CD14-positive monocyte (primary cell): ENCODE data around the gene AFF3. TPM values are rescaled to one million over a fixed set of nuclear protein-coding genes. Genes with fewer than 3 reads are reported as not detected.
"Not testable (repeated sequence)": the region's sequence is repeated elsewhere in the genome, so short reads cannot be mapped to it uniquely, and the experiment has no call there.

Experiments used
- DNase-seq, 3 donors: peaks; one replicate each; pipeline ENCODE4 v3.0.0-alpha.2; 2011 to 2022
- H2AFZ ChIP-seq: 2 replicates; pipeline ENCODE4 v1.6.0; 2012; ENCODE audit warnings: mild to moderate bottlenecking, low read depth, low read length, inconsistent platforms; ENCODE audit not compliant: insufficient read depth, poor library complexity, severe bottlenecking
- H3K27ac ChIP-seq, 2 donors: 1 replicate in 1 of 2; 2 replicates in 1 of 2; pipeline ENCODE4 v1.5.1; 2012 to 2013; ENCODE audit warnings: low read length in 2 of 2, control low read depth in 1 of 2, inconsistent platforms in 1 of 2, low read depth in 1 of 2, mild to moderate bottlenecking in 1 of 2
- H3K27me3 ChIP-seq, 2 donors: one replicate each; pipeline versions ENCODE4 v1.6.0 to v1.6.1; 2011 to 2013; ENCODE audit warnings: low read length in 2 of 2; ENCODE audit not compliant: control insufficient read depth in 2 of 2, insufficient read depth in 2 of 2
- H3K36me3 ChIP-seq, 2 donors: replicated peaks in 1 of 2; 1 replicate in 1 of 2; 2 replicates in 1 of 2; pipeline versions ENCODE4 v1.5.1 to v1.6.1; 2012 to 2013; ENCODE audit warnings: low read length in 2 of 2, control low read depth in 1 of 2, inconsistent platforms in 1 of 2, mild to moderate bottlenecking in 1 of 2; ENCODE audit not compliant: insufficient read depth in 2 of 2, control insufficient read depth in 1 of 2
- H3K4me1 ChIP-seq, 2 donors: 1 replicate in 1 of 2; 2 replicates in 1 of 2; pipeline versions ENCODE4 v1.5.1 to v1.6.1; 2012 to 2013; ENCODE audit warnings: low read length in 2 of 2, control low read depth in 1 of 2, inconsistent platforms in 1 of 2, mild to moderate bottlenecking in 1 of 2, moderate library complexity in 1 of 2; ENCODE audit not compliant: insufficient read depth in 2 of 2, control insufficient read depth in 1 of 2
- H3K4me2 ChIP-seq: replicated peaks from 2 replicates; pipeline ENCODE3; 2012; ENCODE audit warnings: low read length, moderate library complexity, mild to moderate bottlenecking; ENCODE audit not compliant: poor library complexity, severe bottlenecking; ENCODE audit errors: extremely low read depth
- H3K4me3 ChIP-seq, 3 experiments: fragments of 200-600 bp in 1 of 3; sonication (generic) in 1 of 3; replicated peaks in 1 of 3; 1 replicate in 2 of 3; 2 replicates in 1 of 3; pipeline ENCODE4 v1.5.1; 2011 to 2013; ENCODE audit warnings: low read length in 3 of 3, mild to moderate bottlenecking in 3 of 3, control low read depth in 2 of 3, low read depth in 2 of 3, inconsistent platforms in 1 of 3, moderate library complexity in 1 of 3
- H3K79me2 ChIP-seq: 2 replicates; pipeline ENCODE4 v1.6.0; 2012; ENCODE audit warnings: mild to moderate bottlenecking, control low read depth, inconsistent platforms, low read length, moderate library complexity; ENCODE audit not compliant: insufficient read depth
- H3K9ac ChIP-seq: 2 replicates; pipeline ENCODE4 v1.6.0; 2017; ENCODE audit warnings: low read length, mild to moderate bottlenecking; ENCODE audit not compliant: insufficient read depth, poor library complexity, severe bottlenecking
- H3K9me3 ChIP-seq, 2 donors: replicated peaks in 1 of 2; 1 replicate in 1 of 2; 2 replicates in 1 of 2; pipeline versions ENCODE4 v1.5.1 to v1.6.1; 2012 to 2013; ENCODE audit warnings: low read length in 2 of 2, control low read depth in 1 of 2; ENCODE audit not compliant: control insufficient read depth in 1 of 2, insufficient read depth in 1 of 2
- H4K20me1 ChIP-seq: 2 replicates; pipeline ENCODE4 v1.6.0; 2012; ENCODE audit warnings: mild to moderate bottlenecking, low read length, control low read depth, moderate library complexity; ENCODE audit not compliant: insufficient read depth
- H3K27ac Mint-ChIP-seq, 7 donors: one replicate each; pipeline ENCODE4 v1.8.0; 2020; ENCODE audit warnings: mild to moderate bottlenecking in 7 of 7, mixed read lengths in 7 of 7, moderate library complexity in 6 of 7, inconsistent platforms in 2 of 7
- H3K27me3 Mint-ChIP-seq, 3 donors: one replicate each; pipeline ENCODE4 v1.8.0; 2021 to 2022; ENCODE audit warnings: low read depth in 3 of 3, mild to moderate bottlenecking in 3 of 3, mixed read lengths in 3 of 3, moderate library complexity in 3 of 3, inconsistent platforms in 1 of 3
- H3K36me3 Mint-ChIP-seq, 2 donors: one replicate each; pipeline ENCODE4 v1.8.0; 2020; ENCODE audit warnings: mixed read lengths in 2 of 2, inconsistent platforms in 1 of 2, mild to moderate bottlenecking in 1 of 2
- H3K4me1 Mint-ChIP-seq: one replicate; pipeline ENCODE4 v1.8.0; 2020; ENCODE audit warnings: mild to moderate bottlenecking, mixed read lengths
- H3K4me3 Mint-ChIP-seq, 2 donors: one replicate each; pipeline ENCODE4 v1.8.0; 2020; ENCODE audit warnings: mild to moderate bottlenecking in 2 of 2, mixed read lengths in 2 of 2, moderate library complexity in 1 of 2
- H3K9me3 Mint-ChIP-seq, 7 donors: one replicate each; pipeline ENCODE4 v1.8.0; 2020 to 2022; ENCODE audit warnings: mixed read lengths in 7 of 7, mild to moderate bottlenecking in 6 of 7, moderate library complexity in 6 of 7, inconsistent platforms in 2 of 7
- WGBS: methylation state at CpG from one replicate; pipeline ENCODE4 v1.1.5; 2013; ENCODE audit warnings: missing lambda C conversion rate; ENCODE audit not compliant: insufficient coverage; 5-methylcytosine and 5-hydroxymethylcytosine counted together
- intact Hi-C, 2 donors: fragments of 100-400 bp; cut with micrococcal nuclease; formaldehyde crosslinking; loops; one replicate each; pipeline versions ENCODE4 v1.15.0 to v1.15.1; 2023
- polyA plus RNA-seq, 3 donors: library from polyadenylated mRNA; depleted of rRNA in 1 of 3; unstranded in 2 of 3; stranded (reverse) in 1 of 3; fragments of 300-500 nt in 2 of 3; fragments of >200 nt in 1 of 3; fragmentation: Illumina TruSeq in 2 of 3; gene quantifications; 1 replicate in 2 of 3; 2 replicates in 1 of 3; pipeline ENCODE4 v1.2.3, GENCODE V29; 2012 to 2021
- TF ChIP-seq, protein P1 (sequence below): fragments of 200-600 bp; IDR thresholded peaks from one replicate; pipeline ENCODE4 v1.8.0; 2022; ENCODE audit warnings: antibody characterized with exemption, mild to moderate bottlenecking

AFF3 gene
- polyA plus RNA-seq, 3 donors: 0.17 to 4.1 (median 0.49) TPM

DNA sequence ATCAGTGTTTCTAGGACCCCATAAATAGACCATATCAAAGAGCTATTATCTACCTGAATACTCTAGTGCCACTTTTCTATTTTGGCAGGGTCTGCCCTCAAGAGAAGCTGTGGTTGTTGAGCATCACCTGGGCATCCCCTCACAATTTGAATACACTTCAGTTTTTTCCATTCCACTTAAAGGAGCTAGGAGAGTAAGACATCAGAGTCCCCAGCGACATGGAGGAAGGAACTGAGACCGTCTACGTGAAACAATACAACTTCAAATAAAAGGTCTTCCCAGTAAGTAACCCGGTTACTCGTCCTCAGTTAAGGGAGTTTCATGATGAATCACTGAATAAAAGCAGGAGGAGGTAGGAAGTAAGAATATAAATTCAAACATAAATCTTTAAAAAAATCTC, 206.7 kb downstream of the AFF3 start:
- no peaks in the 10 kb centered on the region for H3K36me3 ChIP-seq
- Mint-ChIP-seq H3K36me3 (peaks cover 3 to 11% of the 10 kb centered on the region in 2 donors), H3K27me3 (peaks cover 0 to 2% (median 0%) of the 10 kb centered on the region in 3 donors), H3K4me3 (no peak overlapping the region), H3K27ac (no peak overlapping the region), H3K9me3 (peaks cover 0 to 2% (median 0%) of the 10 kb centered on the region in 7 donors), H3K4me1 (no peaks in the 10 kb centered on the region)
- no peaks in the 10 kb centered on the region for H3K4me1 ChIP-seq
- no peak overlapping the region for H3K27ac ChIP-seq
- H3K4me3 ChIP-seq: no peak overlapping the region
- H3K4me2 ChIP-seq: no peak overlapping the region
- H3K9me3 ChIP-seq: no peaks in the 10 kb centered on the region
- H3K27me3 ChIP-seq: no peaks in the 10 kb centered on the region
- TF ChIP-seq, protein P1, sequence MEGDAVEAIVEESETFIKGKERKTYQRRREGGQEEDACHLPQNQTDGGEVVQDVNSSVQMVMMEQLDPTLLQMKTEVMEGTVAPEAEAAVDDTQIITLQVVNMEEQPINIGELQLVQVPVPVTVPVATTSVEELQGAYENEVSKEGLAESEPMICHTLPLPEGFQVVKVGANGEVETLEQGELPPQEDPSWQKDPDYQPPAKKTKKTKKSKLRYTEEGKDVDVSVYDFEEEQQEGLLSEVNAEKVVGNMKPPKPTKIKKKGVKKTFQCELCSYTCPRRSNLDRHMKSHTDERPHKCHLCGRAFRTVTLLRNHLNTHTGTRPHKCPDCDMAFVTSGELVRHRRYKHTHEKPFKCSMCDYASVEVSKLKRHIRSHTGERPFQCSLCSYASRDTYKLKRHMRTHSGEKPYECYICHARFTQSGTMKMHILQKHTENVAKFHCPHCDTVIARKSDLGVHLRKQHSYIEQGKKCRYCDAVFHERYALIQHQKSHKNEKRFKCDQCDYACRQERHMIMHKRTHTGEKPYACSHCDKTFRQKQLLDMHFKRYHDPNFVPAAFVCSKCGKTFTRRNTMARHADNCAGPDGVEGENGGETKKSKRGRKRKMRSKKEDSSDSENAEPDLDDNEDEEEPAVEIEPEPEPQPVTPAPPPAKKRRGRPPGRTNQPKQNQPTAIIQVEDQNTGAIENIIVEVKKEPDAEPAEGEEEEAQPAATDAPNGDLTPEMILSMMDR: no peak
- H3K9ac ChIP-seq: no peak overlapping the region
- no peak for DNase-seq
- intact Hi-C loops: no loop called here
- no peaks in the 10 kb centered on the region for H3K79me2 ChIP-seq
- H2AFZ ChIP-seq: no peak overlapping the region
- no CpG with 5 or more reads among the region's 5 CpGs for WGBS
- H4K20me1 ChIP-seq: no peaks in the 10 kb centered on the region

DNA sequence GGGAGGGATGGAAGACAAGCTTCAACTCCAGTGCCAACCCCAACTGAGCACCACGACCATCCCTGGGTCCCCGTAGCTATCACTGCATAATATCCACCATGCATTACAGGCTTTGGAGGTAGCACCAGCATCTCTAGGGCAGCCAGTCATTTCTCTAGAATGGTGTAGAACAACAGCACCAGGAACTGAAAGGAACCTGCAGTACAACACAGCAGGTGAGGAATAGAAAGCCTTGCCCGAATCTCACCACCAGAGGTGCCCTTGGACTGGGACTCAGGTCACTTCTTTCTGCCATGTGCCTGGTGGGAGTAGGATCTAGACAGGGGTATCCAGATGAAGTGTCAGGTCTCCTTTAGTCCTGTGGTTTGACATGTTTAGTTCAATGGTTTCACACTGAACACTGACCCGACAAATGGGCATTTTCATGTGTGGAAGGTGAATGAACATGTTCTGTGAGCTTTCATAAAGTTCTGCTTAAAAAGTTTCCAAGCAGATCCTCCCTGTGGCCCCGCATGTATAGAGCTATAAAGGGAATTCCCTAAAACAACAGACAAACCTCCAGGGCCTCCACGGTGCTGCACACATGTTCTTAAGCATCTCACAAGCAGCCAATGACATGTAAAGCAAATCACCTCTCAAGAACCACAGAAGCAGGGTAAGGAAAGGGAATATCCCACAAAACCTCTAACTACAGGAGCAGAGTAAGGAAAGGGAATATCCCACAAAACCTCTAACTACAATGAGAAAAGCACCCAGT, 208.3 kb downstream of the AFF3 start:
- peaks cover 0 to 2% (median 0%) of the 10 kb centered on the region in 7 donors for H3K9me3 Mint-ChIP-seq
- Histone ChIP-seq H2AFZ (no peak overlapping the region), H3K4me2 (no peak overlapping the region), H3K4me1 (no peaks in the 10 kb centered on the region), H3K27ac (no peak overlapping the region), H3K36me3 (no peaks in the 10 kb centered on the region), H3K9ac (no peak overlapping the region), H4K20me1 (no peaks in the 10 kb centered on the region), H3K9me3 (no peaks in the 10 kb centered on the region), H3K4me3 (no peak overlapping the region), H3K27me3 (no peaks in the 10 kb centered on the region), H3K79me2 (no peaks in the 10 kb centered on the region)
- no peak overlapping the region for H3K4me3 Mint-ChIP-seq
- TF ChIP-seq, protein P1: no peak
- H3K27ac Mint-ChIP-seq: no peak overlapping the region
- WGBS: 100% methylated on average over 2 of the region's 6 CpGs
- H3K27me3 Mint-ChIP-seq: peaks cover 0 to 2% (median 0%) of the 10 kb centered on the region in 3 donors
- intact Hi-C loops: no loop called here
- H3K4me1 Mint-ChIP-seq: no peaks in the 10 kb centered on the region
- peaks cover 2 to 10% of the 10 kb centered on the region in 2 donors for H3K36me3 Mint-ChIP-seq
- DNase-seq: no peak

DNA sequence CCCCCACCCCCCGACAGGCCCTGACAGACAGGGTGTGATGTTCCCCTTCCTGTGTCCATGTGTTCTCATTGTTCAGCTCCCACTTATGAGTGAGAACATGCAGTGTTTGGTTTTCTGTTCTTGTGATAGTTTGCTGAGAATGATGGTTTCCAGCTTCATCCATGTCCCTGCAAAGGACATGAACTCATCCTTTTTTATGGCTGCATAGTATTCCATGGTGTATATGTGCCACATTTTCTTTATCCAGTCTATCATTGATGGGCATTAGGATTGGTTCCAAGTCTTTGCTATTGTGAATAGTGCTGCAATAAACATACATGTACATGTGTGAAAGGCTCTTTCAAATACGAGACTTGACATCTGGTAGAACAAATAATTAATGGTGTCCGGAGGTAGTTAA, 208.9 kb downstream of the AFF3 start:
- intact Hi-C loops, H4K20me1 ChIP-seq, H3K4me2 ChIP-seq, H3K27ac Mint-ChIP-seq, H3K4me3 Mint-ChIP-seq, H3K79me2 ChIP-seq, H3K27ac ChIP-seq, H3K27me3 Mint-ChIP-seq, H3K4me1 ChIP-seq, DNase-seq, H3K36me3 ChIP-seq, H3K9me3 ChIP-seq, H3K4me1 Mint-ChIP-seq, H3K9ac ChIP-seq, H3K4me3 ChIP-seq, H3K27me3 ChIP-seq, H3K9me3 Mint-ChIP-seq, H2AFZ ChIP-seq, H3K36me3 Mint-ChIP-seq: not testable (repeated sequence)
- WGBS: 100% methylated on average over 1 of the region's 3 CpGs
